Esophagus squamous epithelium (tissue), 5 donors: ENCODE data around the gene RETN. TPM values are rescaled to one million over a fixed set of nuclear protein-coding genes. Genes with fewer than 3 reads are reported as not detected.

Experiments used
- DNase-seq: peaks from one replicate; lab custom pipeline; 2025; lab: John Stamatoyannopoulos, UW
- H3K27ac ChIP-seq, 4 donors: fragments of 200-600 bp; sonication (generic); one replicate each; pipeline ENCODE4 v1.5.1; 2016 to 2019; ENCODE audit warnings: mild to moderate bottlenecking in 1 of 4
- H3K27me3 ChIP-seq, 4 donors: fragments of 200-600 bp; sonication (generic); 1 replicate in 3 of 4; 2 replicates in 1 of 4; pipeline versions ENCODE4 v1.5.1 to v1.6.0; 2017 to 2021; ENCODE audit warnings: antibody characterized with exemption in 1 of 4
- H3K36me3 ChIP-seq, 3 donors: fragments of 200-600 bp; sonication (generic); one replicate each; pipeline ENCODE4 v1.5.1; 2016 to 2019
- H3K4me1 ChIP-seq, 3 donors: fragments of 200-600 bp; sonication (generic); one replicate each; pipeline ENCODE4 v1.5.1; 2017 to 2019
- H3K4me3 ChIP-seq, 4 donors: fragments of 200-600 bp; sonication (generic); 1 replicate in 3 of 4; 2 replicates in 1 of 4; pipeline ENCODE4 v1.5.1; 2016 to 2019; ENCODE audit warnings: mild to moderate bottlenecking in 2 of 4, moderate library complexity in 1 of 4
- H3K9me3 ChIP-seq, 3 donors: fragments of 200-600 bp; sonication (generic); one replicate each; pipeline ENCODE4 v1.5.1; 2016 to 2019
- CTCF ChIP-seq, 6 experiments: fragments of 450-650 bp in 4 of 6; fragments of 200-600 bp in 2 of 6; sonication (generic) in 2 of 6; IDR thresholded peaks; one replicate each; pipeline ENCODE4 v1.5.1; 2016 to 2019; ENCODE audit warnings: antibody characterized with exemption in 6 of 6, mild to moderate bottlenecking in 4 of 6, moderate library complexity in 4 of 6
- POLR2A ChIP-seq, 4 donors: fragments of 450-650 bp; IDR thresholded peaks; one replicate each; pipeline ENCODE4 v1.6.1; 2017; ENCODE audit warnings: antibody characterized with exemption in 4 of 4, mild to moderate bottlenecking in 4 of 4, moderate library complexity in 3 of 4
- WGBS, 2 donors: methylation state at CpG; one replicate each; pipeline ENCODE4 v1.1.5; 2018; 5-methylcytosine and 5-hydroxymethylcytosine counted together
- intact Hi-C: fragments of 100-400 bp; cut with DNase I; formaldehyde crosslinking; loops from one replicate; pipeline ENCODE4 v1.15.0; 2022
- total RNA-seq, 4 donors: library from RNA; depleted of rRNA; stranded (reverse); fragments of >200 nt; gene quantifications; one replicate each; pipeline ENCODE4 v1.1.0, GENCODE V29; 2016
- donor health status: DM: yes; HTN: yes; CAD: no.

RETN gene
- total RNA-seq, 4 donors from 2014 or later = 28.1 TPM; not detected in 3

- Histone ChIP-seq H3K4me1 (no peaks in the 10 kb centered on the region), H3K4me3 (no peak overlapping the region), H3K27me3 (peaks cover 0 to 39% (median 0%) of the 10 kb centered on the region in 4 donors), H3K9me3 (no peaks in the 10 kb centered on the region), H3K27ac (peak overlapping the region in 2 of 4 donors; percentile 46 to 76), H3K36me3 (no peaks in the 10 kb centered on the region)
- WGBS, 2 donors = 56 to 60% methylated on average over 5 of the region's 8 CpGs
- DNase-seq = no peak
- no peak for TF ChIP-seq CTCF (IDR thresholded peaks at IDR 0.05)
- no peak for TF ChIP-seq POLR2A (IDR thresholded peaks at IDR 0.05)
- intact Hi-C loops = no loop called here
Measured at GRCh38 chr19:7706955-7707456, 38.2 kb downstream of the RETN start.

DNA sequence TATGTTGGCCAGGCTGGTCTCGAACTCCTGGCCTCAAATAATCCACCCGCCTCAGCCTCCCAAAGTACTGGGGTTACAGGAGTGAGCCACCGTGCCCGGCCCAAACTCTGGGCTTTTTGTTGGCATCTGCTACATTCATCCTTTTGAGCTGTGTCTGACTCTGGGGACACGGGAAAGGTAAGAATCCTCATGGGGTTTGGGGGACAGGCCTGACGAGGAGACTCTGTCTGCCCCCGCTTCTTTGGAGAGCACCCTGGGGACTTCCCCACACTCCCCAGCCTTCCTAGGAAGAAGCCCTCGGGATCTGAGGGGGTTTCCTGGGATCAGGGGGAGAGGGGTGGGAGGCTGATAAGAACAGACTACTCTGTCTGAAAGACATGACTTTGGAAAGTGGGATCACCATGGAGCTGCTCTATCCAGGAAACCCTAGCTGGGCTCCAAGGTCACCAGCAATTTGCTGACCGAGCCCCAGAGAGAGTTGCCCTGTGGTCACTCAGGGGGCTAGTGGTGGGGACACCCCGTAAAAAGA, 41.1 kb downstream of the RETN start:
- no peaks in the 10 kb centered on the region for H3K4me1 ChIP-seq
- no peaks in the 10 kb centered on the region for H3K36me3 ChIP-seq
- no peaks in the 10 kb centered on the region for H3K9me3 ChIP-seq
- TF ChIP-seq CTCF (IDR thresholded peaks at IDR 0.05) (no peak), POLR2A (IDR thresholded peaks at IDR 0.05) (no peak)
- peaks cover 0 to 14% (median 0%) of the 10 kb centered on the region in 4 donors for H3K27me3 ChIP-seq
- 72 to 75% methylated on average over 7 of the region's 10 CpGs for WGBS, 2 donors
- H3K27ac ChIP-seq = no peak overlapping the region
- intact Hi-C loops = no loop called here
- no peak for DNase-seq
- H3K4me3 ChIP-seq = no peak overlapping the region

- WGBS, 2 donors = 74 to 86% methylated on average over 5 of the region's 5 CpGs
- Histone ChIP-seq H3K27ac (no peak overlapping the region), H3K9me3 (no peaks in the 10 kb centered on the region), H3K36me3 (no peaks in the 10 kb centered on the region), H3K27me3 (peaks cover 0 to 13% (median 0%) of the 10 kb centered on the region in 4 donors), H3K4me1 (no peaks in the 10 kb centered on the region), H3K4me3 (no peak overlapping the region)
- no peak for TF ChIP-seq POLR2A (IDR thresholded peaks at IDR 0.05)
- TF ChIP-seq CTCF (IDR thresholded peaks at IDR 0.05) = no peak
- intact Hi-C loops = no loop called here
- no peak for DNase-seq
Measured at GRCh38 chr19:7710616-7711015, 41.8 kb downstream of the RETN start.

- peaks cover 0 to 19% (median 0%) of the 10 kb centered on the region in 4 donors for H3K27me3 ChIP-seq
- H3K27ac ChIP-seq = no peak overlapping the region
- peaks cover 0 to 9% (median 0%) of the 10 kb centered on the region in 3 donors for H3K9me3 ChIP-seq
- intact Hi-C loops = no loop called here
- no peaks in the 10 kb centered on the region for H3K36me3 ChIP-seq
- H3K4me1 ChIP-seq = no peaks in the 10 kb centered on the region
- 47 to 64% methylated on average over 1 of the region's 1 CpG for WGBS, 2 donors
- no peak for DNase-seq
- no peak overlapping the region for H3K4me3 ChIP-seq
- TF ChIP-seq CTCF (IDR thresholded peaks at IDR 0.05) (no peak), POLR2A (IDR thresholded peaks at IDR 0.05) (no peak)
Measured at GRCh38 chr19:7715671-7716070, 46.8 kb downstream of the RETN start.

- Histone ChIP-seq H3K4me1 (no peaks in the 10 kb centered on the region), H3K27me3 (peaks cover 0 to 20% (median 0%) of the 10 kb centered on the region in 4 donors), H3K36me3 (no peaks in the 10 kb centered on the region), H3K27ac (no peak overlapping the region), H3K4me3 (no peak overlapping the region), H3K9me3 (peaks cover 0 to 9% (median 0%) of the 10 kb centered on the region in 3 donors)
- DNase-seq = no peak
- TF ChIP-seq POLR2A (IDR thresholded peaks at IDR 0.05) = no peak
- no peak for TF ChIP-seq CTCF (IDR thresholded peaks at IDR 0.05)
- WGBS, 2 donors = 90% methylated on average over 1 of the region's 1 CpG; no CpG with 5 or more reads in 1 of the 2 donors
- intact Hi-C loops = no loop called here
Measured at GRCh38 chr19:7716762-7717161, 47.9 kb downstream of the RETN start.
